SKM-1 (cell line): Measurements from ENCODE around the gene PSME3IP1.
"Not testable (repeated sequence)": the region's sequence is repeated elsewhere in the genome, so short reads cannot be mapped to it uniquely, and the experiment has no call there.

Source experiments
- DNase-seq: peaks from one replicate; lab custom pipeline; 2025; ENCODE audit not compliant: unreplicated experiment; lab: John Stamatoyannopoulos, UW

PSME3IP1 gene

DNA sequence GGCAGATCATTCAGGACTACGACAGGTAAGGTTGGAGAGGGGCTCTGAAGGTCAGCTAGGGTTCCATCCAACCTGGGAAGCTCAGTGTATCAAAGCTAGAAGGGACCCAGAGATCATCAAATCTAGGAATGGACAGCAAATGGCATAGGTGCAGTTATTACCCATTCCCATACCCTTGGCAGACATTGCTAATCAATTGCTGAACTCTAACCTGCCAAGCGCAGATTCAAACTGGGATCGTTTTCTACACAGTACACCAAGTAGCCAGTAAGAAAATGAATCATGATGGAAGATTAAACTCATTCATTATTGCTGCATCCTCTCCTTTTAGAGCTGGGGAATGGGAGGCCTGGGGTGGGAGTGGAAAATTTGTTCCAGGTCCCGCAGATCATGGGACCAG lies 59.9 kb downstream of the PSME3IP1 start:
- DNase-seq, result no peak

DNA sequence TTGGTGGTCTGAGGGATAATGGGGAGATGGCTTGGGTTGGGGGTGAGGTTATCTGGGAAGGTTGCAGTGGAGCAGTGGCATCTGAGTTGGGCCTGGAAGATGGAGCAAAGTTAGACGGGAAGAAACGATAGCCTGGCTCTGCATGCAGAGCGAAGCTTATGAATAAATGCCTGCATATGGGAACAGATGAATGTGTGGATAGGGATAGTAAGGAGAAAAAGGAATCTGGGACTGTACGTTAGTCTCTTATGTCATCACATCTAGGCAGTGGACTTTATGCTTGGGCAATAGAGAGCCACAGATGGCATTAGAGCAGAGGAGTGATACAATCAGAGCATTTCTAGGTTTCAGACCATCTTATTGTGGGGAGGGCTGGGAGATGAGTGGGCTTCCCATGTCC lies 60.5 kb downstream of the PSME3IP1 start:
- no peak for DNase-seq

DNA sequence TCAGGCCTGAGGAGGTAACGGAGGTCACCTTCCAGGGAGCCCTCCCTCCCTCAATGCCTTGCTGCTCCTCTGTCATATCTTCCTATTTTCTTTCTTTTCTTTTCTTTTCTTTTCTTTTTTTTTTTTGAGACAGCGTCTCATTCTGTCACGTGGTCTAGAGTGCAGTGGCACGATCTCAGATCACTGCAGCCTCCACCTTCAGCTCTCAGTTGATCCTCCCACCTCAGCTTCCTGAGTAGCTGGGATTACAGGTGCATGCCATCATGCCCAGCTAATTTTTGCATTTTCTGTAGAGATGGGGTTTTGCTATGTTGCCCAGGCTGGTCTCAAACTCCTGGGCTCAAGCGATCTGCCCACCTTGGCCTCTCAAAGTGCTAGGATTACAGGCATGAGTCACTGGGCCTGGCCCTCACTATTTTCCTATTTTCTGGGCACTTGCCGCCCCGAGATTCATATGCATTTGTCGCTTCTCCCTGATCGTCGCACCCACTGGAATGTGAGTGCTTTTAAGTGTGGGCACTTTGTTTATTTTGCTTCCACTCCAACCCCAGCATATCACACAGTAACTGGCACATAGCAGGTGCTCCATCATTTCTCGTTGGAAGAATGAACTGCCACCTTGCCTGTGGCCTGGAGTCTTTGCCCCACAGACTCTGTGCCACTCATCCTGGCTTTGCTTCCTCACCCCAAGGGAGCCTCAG lies 61.7 kb downstream of the PSME3IP1 start:
- DNase-seq, result no peak

DNA sequence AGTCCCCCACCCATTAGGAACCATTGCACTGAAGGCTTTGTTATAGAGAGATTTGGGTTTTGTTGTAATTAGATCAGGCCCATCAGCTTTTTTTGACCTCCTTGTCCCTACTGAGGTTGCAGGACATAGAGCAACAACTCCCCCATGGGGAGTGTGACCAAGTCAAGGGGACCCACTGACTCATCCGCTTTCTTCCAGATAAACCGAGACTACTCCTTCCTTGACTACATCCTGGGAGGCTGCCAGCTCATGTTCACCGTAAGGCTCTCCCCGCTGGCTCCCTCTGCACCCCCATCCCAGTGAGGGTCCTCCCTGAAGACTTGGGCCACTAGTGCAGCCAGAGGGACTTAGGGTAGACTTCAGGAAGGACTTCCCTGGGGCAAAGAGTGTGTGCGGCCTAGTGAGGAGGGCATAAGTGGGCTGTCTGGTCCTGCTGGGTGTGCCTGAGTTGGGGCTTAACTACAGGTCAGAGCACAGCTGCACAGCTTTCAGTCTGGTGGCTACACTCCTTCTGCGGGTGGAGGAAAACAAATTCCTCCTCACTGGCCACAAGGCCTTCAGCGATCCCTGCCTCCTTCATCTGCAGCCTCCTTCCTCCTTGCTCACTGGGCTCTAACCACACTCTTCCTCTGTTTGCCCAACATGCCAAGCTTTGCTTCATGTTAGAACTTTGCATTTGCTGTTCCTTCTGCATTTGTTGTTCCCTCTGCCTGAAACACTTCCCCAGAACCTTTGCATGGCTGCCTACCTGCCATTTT lies 62.4 kb downstream of the PSME3IP1 start:
- DNase-seq, result peak; percentile 93

DNA sequence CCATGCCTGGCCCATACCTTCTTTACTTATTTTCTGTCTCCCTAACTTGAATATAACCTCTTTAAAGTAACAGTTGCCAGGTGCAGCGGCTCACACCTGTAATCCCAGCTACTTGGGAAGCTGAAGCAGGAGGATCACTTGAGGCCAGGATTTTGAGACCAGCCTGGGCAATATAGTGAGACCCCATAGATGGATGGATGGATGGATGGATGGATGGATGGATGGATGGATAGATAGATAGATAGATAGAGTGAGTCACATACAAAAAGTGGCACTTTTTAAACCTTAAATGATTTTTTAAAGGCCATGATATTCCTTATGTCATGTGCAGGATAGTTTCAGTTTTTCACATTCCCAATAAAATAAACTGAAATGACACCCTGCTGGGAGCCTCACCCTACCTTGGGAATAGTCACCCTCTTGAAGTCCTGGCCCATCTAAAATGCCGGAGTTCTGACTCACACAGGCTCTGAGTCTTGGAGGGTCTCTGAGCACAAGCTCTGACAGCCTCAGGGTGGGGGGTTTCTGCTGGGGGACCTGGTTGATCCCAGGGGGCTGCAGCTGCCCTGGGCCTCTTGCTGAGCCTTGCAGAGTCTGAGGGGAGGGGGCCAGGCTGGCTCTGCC lies 67.3 kb downstream of the PSME3IP1 start:
- DNase-seq, result no peak

DNA sequence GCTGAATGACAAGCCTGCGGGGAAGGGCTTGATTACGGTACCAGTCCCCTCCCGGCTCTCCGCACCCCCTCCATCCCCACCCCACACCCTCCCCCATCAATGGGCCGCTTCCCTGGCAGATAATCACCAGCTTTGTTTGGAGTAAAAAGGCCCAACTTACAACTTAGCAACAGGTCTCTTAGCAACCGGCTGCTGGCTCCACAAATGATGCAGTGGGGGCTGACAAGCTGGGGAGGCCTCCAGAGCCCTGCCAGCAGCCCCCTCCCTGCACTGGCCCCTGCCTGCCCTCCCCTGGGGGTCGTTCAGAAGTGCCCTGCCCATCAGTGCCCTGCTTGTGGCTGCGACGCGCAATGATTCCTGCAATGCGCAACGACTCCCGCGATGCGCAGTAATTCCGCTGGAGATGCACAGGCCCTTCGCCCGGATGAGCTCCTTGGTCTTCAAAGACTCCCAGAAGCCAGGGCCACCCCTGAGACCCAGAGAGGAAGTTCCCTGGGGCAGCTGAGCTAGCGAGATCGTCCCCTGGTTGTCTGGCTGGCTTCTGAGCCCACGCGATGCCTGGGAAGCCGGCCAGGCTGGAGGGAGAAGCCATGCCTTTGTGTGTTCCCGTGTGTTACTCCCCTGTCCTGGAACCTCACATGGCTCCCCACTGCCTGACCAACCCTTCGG lies 70.2 kb downstream of the PSME3IP1 start:
- DNase-seq, result no peak

DNA sequence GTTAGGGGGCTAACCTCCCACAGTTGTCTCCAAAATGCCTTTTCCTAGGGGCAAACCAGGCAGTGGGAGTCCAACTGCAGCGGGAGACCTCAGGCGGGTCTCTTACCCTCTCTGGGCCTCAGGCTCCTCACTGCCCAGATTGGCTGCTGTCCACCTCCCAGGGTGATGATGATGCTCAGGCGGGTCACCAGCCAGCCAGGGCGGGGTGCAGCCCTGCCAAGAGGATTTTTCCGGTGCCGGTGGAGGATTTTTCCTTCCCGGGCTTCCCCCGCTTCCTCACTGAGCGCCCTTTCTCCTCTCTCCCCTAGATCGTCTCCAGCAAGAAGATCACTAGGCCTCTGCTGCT lies 70.7 kb downstream of the PSME3IP1 start:
- no peak for DNase-seq

DNA sequence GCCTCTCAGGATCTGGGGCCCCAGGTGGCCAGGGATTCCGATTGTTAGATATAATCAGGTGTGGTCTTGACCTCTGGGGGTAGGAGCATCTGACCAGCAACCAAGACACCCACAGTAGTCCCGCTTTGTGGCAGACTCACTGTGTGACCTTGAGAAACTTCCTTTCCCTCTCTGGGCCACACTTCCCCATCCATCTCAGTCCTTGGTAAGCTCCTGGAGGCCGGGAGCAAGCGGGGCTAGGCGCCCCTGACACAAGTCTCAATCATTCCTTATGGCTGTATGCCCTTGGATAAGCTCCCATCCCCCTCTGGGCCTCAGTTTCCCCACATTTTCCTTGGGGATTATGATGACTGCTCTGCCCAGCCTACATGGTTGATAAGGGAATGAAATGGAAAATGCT lies 72.2 kb downstream of the PSME3IP1 start:
- no peak for DNase-seq

DNA sequence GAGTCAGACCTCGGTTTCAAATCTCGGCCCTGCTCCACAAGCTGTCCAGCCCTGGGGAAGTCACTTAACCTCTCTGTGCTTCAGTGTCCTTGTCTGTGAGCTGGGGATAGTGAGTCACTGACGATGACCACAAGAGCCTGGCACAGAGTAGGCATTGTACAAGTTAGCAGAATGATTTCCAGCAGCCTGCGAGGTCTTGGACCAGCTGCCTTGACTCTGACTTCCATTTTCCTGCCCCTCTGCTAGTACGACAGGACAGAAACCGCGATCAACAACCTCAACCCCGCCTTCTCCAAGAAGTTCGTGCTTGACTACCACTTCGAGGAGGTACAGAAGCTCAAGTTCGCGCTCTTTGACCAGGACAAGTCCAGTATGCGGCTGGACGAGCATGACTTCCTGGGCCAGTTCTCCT lies 72.8 kb downstream of the PSME3IP1 start:
- no peak for DNase-seq

DNA sequence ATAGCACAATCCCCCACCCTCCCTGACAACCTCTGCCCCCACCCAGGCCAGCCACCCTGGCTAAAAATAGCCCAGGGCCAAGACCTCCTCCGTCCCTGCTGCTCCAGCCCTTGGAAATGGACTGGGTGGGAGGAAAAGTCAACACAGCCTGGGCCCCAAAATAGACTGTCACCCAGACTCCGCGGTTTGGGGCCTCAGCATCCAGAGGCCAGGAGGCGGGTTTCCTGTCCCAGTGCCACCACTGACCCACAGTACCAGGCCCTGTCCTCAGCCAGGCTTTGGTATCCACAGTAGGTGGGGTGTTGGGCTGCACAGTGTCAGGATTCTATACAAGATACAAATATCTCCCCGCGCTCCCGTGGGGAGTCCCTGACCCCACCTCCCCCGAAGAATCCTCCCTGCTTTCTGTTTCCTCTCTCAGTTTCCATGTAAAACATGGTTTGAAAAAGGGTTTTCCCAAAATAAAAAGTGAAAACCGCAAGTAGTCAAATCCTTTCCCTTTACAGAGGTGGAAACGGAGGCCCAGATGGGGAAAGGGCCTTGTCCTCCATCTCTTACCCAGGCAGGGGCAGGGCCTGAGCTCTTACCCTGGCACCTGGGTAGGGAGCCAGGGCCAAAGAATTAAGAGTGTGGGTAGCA lies 73.3 kb downstream of the PSME3IP1 start:
- no peak for DNase-seq

DNA sequence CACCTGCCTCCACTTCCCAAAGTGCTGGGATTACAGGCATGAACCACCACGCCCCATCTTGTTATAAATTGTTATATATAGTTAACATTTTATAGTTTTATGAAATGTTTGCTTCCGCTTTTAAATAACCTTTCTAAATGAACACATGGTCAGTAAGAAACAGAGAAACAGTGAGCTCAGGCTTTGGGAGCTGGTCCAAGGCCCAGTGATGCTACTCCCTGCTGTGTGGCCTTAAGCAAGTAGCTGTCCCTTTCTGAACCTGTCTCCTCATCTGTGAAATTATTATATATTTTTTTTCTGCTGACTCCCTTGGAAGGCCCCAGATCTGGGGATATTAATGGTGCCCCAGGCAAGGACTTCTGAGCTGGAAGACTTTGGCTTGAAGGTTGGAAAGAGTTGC lies 74.4 kb downstream of the PSME3IP1 start:
- DNase-seq, result no peak

DNA sequence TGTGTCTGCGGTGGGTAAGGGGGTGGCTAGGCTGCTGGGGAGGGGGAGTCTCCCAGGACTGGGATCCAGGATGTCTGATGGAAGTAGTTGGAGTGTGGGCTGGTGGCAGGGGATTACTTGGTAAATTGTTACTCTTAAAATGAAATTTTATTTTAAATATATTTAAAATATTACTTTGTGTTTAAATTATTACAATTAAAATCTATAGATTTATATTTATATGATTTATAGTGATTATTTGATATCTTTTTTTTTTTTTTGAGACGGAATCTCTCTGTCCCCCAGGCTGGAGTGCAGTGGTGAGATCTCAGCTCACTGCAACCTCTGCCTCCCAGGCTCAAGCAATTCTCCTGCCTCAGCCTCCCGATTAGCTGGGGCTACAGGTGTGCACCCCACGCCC lies 74.9 kb downstream of the PSME3IP1 start:
- DNase-seq, result no peak

DNA sequence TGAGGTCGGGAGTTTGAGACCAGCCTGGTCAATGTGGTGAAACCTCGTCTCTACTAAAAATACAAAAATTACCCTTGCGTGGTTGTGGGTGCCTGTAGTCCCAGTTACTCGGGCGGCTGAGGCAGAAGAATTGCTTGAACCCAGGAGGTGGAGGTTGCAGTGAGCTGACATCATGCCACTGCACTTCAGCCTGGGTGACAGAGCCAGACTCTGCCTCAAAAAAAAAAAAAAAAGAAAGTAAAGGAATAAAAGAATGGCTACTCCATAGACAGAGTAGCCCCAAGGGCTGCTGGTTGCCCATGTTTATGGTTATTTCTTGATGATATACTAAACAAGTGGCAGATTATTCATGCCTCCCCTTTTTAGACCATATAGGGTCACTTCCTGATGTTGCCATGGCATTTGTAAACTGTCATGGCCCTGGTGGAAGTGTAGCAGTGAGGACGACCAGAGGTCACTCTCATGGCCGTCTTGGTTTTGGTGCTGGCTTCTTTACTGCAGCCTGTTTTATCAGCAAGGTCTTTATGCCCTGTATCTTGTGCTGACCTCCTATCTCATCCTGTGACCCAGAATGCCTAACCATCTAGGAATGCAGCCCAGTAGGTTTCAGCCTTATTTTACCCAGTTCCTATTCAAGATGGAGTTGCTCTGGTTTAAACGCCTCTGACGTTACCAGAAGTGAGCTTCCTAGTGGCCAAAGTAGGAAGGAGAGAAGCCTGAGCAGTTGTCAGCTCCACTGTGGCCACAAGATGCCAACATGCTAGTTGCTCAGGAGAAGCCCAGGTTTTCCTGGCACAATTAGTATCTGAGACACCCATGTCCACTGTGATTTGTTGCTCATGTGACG lies 76.4 kb downstream of the PSME3IP1 start:
- DNase-seq, result not testable (repeated sequence)

DNA sequence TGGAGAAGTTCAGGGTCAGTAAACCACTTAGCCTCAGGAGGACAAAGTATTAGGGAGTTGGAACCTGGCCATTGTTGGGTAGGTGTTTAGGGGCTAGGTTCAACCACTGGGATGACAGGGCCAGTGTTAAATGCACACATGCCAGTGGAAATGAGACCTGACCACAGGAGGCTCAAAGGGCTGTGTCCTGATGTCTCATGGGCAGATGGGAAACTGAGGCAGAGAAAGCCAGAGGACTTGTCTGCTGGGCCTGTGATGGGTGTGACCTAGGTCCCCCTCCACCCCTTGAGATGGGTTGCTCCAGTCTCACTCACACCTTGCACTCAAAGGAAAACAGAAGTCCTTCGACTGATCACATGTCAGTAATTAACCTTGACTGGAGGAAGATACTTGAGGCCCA lies 77.4 kb downstream of the PSME3IP1 start:
- DNase-seq, result no peak

DNA sequence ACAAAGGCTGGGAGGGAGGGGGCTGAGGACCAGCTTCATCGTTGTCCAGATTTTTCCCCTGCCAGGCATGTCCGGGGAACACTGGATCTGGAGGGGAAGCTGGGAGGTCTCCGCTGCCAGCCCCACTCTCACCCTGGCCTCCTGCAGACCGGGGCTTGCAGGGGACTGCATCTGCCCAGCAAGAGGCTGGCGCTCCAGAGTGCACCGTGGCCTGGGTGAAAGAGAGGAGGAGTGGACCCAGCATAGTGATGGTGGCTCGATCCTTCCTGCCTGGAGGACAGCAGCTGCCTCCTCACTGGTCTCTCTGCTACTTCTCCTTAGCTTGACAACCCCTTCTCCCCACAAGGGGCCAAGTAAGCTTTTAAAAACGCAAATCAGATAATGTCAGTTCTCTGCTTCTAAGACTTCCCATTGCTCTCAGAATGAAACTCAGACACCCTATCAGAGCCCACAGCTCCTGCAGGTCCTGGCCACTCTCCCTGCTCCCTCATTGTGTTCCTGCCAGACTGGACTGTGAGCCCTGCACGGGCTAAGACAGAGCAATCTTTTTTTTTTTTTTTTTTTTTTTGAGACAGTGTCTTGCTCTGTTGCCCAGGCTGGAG lies 78.4 kb downstream of the PSME3IP1 start:
- no peak for DNase-seq

DNA sequence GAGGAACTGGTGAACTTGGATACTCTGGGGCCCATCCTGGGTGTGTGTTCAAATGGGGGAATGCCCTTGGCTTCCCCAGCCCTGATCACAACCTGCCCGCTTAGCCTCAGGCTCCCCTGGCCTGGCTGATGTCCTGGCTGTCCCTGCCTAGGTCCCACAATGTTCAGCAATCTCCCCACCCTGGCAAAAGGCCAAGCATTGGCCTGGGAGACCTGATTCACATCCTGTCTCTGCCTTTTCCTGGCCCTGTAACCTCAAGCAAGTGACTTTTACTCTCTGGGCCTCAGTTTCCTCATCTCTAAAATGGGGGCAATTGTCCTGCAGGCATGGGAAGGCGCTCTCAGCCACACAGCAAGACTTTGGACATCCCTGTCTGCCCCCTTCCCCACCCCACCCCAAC lies 79.1 kb downstream of the PSME3IP1 start:
- DNase-seq, result no peak

DNA sequence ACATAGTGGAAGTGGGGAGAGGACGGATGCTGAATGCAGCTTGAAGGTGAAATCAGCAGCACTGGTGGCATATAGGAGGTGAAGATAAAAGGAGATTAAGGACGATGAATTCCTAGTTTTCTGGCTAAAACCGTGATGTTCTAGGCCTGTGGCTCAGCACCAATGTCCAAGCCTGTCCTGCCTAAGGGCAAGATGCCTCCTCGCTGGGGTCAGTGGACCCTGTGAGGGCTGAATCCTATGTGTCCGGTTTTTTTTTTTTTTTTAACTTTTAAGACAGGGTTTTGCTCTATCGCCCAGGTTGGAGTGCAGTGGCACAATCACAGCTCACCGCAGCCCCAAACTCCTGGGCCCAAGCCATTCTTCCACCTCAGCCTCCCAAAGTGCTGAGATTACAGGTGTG lies 80.7 kb downstream of the PSME3IP1 start:
- no peak for DNase-seq

DNA sequence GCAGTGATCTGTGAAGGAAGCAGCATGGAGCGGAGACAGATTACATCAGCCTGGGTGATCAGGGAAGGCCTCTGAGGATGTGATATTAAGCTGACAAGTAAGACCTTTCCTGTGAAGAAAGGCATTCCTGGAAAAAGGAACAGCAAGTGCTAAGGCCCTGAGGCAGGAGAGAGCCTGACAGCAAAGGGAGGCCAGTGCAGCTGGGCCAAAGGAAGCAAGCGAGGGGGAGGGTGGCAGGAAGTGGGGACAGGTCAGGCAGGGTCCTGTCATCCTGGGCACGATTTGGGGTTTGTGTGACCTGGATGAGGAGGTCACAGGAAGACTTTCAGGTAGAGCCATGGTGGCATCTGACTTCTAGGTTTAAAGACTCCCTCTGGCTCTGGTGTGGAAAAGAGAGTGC lies 81.1 kb downstream of the PSME3IP1 start:
- no peak for DNase-seq

DNA sequence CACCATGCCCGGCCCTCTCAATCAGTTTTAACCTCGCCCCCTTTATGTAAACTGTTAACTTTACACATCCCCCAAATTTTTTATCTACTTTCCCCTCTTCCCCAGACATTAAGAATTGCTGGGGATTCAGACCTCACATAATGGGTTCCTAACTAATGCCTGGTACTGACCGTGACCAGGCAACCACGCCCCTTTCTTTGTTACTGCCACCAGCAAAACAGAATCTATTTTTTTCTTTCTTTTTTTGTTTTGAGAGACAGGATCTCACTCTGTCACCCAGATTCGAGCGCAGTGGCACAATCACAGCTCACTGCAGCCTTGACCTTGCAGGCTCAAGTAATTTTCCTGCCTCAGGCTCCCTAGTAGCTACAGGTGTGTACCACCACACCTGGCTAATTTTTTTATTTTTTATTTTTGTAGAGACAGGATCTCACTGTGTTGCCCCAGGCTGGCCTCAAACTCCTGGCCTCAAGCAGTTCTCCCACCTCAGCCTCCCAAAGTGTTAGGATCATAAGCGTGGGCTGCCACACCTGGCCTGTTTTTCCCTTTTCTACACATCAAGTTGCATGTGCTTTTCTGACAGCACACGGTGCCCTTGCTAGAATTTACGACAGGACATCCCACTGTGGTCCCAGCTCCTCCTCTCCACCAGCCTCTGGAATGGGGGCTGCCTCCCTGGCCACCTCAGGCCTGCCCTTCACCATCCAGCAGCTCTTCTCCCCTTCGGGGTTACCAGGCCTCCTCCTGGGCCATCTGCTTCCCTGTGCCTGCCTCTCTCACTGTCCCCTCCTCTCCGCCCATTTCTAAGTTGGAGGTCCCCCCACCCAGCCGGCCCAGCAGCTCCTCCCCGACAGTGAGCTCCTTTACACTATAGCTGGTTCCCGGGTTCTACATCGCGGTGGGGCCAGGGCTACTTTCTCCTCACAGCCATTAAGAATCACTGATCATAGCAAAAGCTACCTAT lies 82.7 kb downstream of the PSME3IP1 start:
- DNase-seq, result no peak
